GM21367 (cell line): ENCODE data around the gene DLX1.

Experiments used
- ATAC-seq: cut with Tn5 transposase; IDR thresholded peaks from one replicate; pipeline ENCODE4 v1.9.1; 2021; ENCODE audit not compliant: unreplicated experiment

Gene DLX1

GRCh38 chr2:172086241-172087206 is 1.2 kb downstream of the DLX1 start:
- ATAC-seq = no peak

- no peak for ATAC-seq
These were observed 2.0 kb downstream of the DLX1 start for GRCh38 chr2:172087207-172087779.

GRCh38 chr2:172087780-172088244 is 2.5 kb downstream of the DLX1 start:
- no peak for ATAC-seq

- no peak for ATAC-seq
These were observed 3.1 kb downstream of the DLX1 start for GRCh38 chr2:172088245-172089004.

- ATAC-seq = no peak
These were observed 3.7 kb downstream of the DLX1 start for GRCh38 chr2:172089005-172089504.

GRCh38 chr2:172089633-172090032 is 4.3 kb downstream of the DLX1 start:
- ATAC-seq = no peak

- no peak for ATAC-seq
These were observed 5.0 kb downstream of the DLX1 start for GRCh38 chr2:172090044-172090961.

- ATAC-seq = no peak
These were observed 5.8 kb downstream of the DLX1 start for GRCh38 chr2:172091000-172091641.

GRCh38 chr2:172091761-172092566 is 6.7 kb downstream of the DLX1 start:
- ATAC-seq = no peak

GRCh38 chr2:172092716-172093415 is 7.6 kb downstream of the DLX1 start:
- no peak for ATAC-seq

- ATAC-seq = no peak
These were observed 8.3 kb downstream of the DLX1 start for GRCh38 chr2:172093416-172094293.

- ATAC-seq = no peak
These were observed 9.2 kb downstream of the DLX1 start for GRCh38 chr2:172094294-172095145.

- no peak for ATAC-seq
These were observed 10.0 kb downstream of the DLX1 start for GRCh38 chr2:172095146-172095904.

GRCh38 chr2:172095905-172096625 is 10.8 kb downstream of the DLX1 start:
- ATAC-seq = no peak
